ENCODE measurements around the gene ARHGAP26.

Gene ARHGAP26

GRCh38 chr5:143207058-143207457, 436.9 kb downstream of the ARHGAP26 start:
- TF ChIP-seq CTCF (IDR thresholded peaks at IDR 0.05; ENCODE audit: low read length) (no peak), EZH2 (IDR thresholded peaks at IDR 0.05; ENCODE audit: borderline replicate concordance, low read length) (no peak)
- Histone ChIP-seq H3K9me3 (ENCODE audit: low read length) (no peaks in the 10 kb centered on the region), H2AFZ (ENCODE audit: low read length) (no peak overlapping the region), H3F3A (ENCODE audit: insufficient read depth, low read length) (no peaks in the 10 kb centered on the region), H3K9me2 (ENCODE audit: low read depth, low read length) (no peaks in the 10 kb centered on the region), H3K4me1 (ENCODE audit: insufficient read depth, low read length, severe bottlenecking) (peaks cover 24% of the 10 kb centered on the region), H3K4me2 (ENCODE audit: low read length) (no peak overlapping the region), H3K27ac (ENCODE audit: low read depth, low read length, poor library complexity, severe bottlenecking) (no peak overlapping the region), H3K79me2 (ENCODE audit: insufficient read depth, low read length) (no peaks in the 10 kb centered on the region), H3K36me3 (ENCODE audit: insufficient read depth, low read length) (no peaks in the 10 kb centered on the region), H3K9ac (ENCODE audit: low read length) (no peak overlapping the region), H3K27me3 (ENCODE audit: insufficient read depth, low read length) (no peaks in the 10 kb centered on the region), H3K4me3 (ENCODE audit: low read depth, low read length, poor library complexity, severe bottlenecking) (no peak overlapping the region), H4K20me1 (ENCODE audit: insufficient read depth, low read length) (no peaks in the 10 kb centered on the region)

DNA sequence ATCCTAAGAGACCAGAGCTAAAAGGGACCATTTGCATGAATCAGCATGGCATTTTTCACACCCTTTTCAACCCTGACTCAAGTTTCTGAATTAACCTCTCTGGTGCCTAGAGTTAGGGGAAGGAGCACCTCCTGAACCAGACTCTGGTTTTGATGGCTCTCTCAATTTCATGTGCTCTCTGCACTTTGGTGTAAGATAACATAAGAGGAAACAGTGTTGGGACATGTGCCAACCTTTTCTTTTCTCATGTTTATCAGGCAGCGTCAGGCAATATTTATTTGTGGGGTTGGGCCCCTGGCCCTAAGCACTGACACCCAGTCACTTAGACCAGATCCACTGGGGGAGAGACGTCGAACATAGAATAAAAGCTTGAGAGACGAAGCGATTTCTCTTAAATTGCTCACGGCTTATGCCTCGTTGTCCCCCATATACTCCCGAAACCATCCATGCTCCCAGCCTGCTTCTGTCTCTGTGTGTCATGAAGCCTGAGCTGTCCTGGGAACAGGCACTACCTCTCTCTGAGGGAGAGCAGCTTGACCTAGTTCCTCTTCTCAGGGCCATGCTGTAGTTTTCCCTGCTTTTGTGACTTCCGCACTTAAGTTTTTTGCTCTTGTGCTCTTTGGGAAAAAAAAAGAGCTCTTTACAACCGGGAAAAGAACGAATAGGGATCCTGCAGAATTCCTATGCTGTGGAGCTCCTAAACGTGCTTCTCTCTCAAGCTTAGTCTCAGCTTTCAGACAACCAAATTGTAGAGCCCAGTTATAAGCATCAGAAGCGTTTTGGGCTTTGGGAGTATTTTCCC, 437.6 kb downstream of the ARHGAP26 start:
- H3K9ac ChIP-seq (ENCODE audit: low read length), result no peak overlapping the region
- H3K9me3 ChIP-seq (ENCODE audit: low read length), result no peaks in the 10 kb centered on the region
- no peak for TF ChIP-seq EZH2 (IDR thresholded peaks at IDR 0.05; ENCODE audit: borderline replicate concordance, low read length)
- TF ChIP-seq CTCF (IDR thresholded peaks at IDR 0.05; ENCODE audit: low read length), result no peak
- no peak overlapping the region for H3K27ac ChIP-seq (ENCODE audit: low read depth, low read length, poor library complexity, severe bottlenecking)
- H3F3A ChIP-seq (ENCODE audit: insufficient read depth, low read length), result no peaks in the 10 kb centered on the region
- no peak overlapping the region for H3K4me2 ChIP-seq (ENCODE audit: low read length)
- H3K27me3 ChIP-seq (ENCODE audit: insufficient read depth, low read length), result no peaks in the 10 kb centered on the region
- no peaks in the 10 kb centered on the region for H4K20me1 ChIP-seq (ENCODE audit: insufficient read depth, low read length)
- H3K4me3 ChIP-seq (ENCODE audit: low read depth, low read length, poor library complexity, severe bottlenecking), result no peak overlapping the region
- no peaks in the 10 kb centered on the region for H3K79me2 ChIP-seq (ENCODE audit: insufficient read depth, low read length)
- H3K9me2 ChIP-seq (ENCODE audit: low read depth, low read length), result no peaks in the 10 kb centered on the region
- peaks cover 31% of the 10 kb centered on the region for H3K4me1 ChIP-seq (ENCODE audit: insufficient read depth, low read length, severe bottlenecking)
- H2AFZ ChIP-seq (ENCODE audit: low read length), result no peak overlapping the region
- no peaks in the 10 kb centered on the region for H3K36me3 ChIP-seq (ENCODE audit: insufficient read depth, low read length)

GRCh38 chr5:143208365-143208641, 438.1 kb downstream of the ARHGAP26 start:
- no peaks in the 10 kb centered on the region for H3K79me2 ChIP-seq (ENCODE audit: insufficient read depth, low read length)
- H3K27me3 ChIP-seq (ENCODE audit: insufficient read depth, low read length), result no peaks in the 10 kb centered on the region

More at GRCh38 chr5:143208365-143208641, 438.1 kb downstream of the ARHGAP26 start:
- no peaks in the 10 kb centered on the region for H3K9me2 ChIP-seq (ENCODE audit: low read depth, low read length)
- no peaks in the 10 kb centered on the region for H4K20me1 ChIP-seq (ENCODE audit: insufficient read depth, low read length)
- H3K4me2 ChIP-seq (ENCODE audit: low read length), result no peak overlapping the region
- no peaks in the 10 kb centered on the region for H3K36me3 ChIP-seq (ENCODE audit: insufficient read depth, low read length)
- H2AFZ ChIP-seq (ENCODE audit: low read length), result no peak overlapping the region
- H3K9ac ChIP-seq (ENCODE audit: low read length), result no peak overlapping the region
- H3K9me3 ChIP-seq (ENCODE audit: low read length), result no peaks in the 10 kb centered on the region
- no peak overlapping the region for H3K4me3 ChIP-seq (ENCODE audit: low read depth, low read length, poor library complexity, severe bottlenecking)
- H3K4me1 ChIP-seq (ENCODE audit: insufficient read depth, low read length, severe bottlenecking), result peaks cover 36% of the 10 kb centered on the region
- no peak overlapping the region for H3K27ac ChIP-seq (ENCODE audit: low read depth, low read length, poor library complexity, severe bottlenecking)
- TF ChIP-seq CTCF (IDR thresholded peaks at IDR 0.05; ENCODE audit: low read length) (no peak), EZH2 (IDR thresholded peaks at IDR 0.05; ENCODE audit: borderline replicate concordance, low read length) (no peak)
- H3F3A ChIP-seq (ENCODE audit: insufficient read depth, low read length), result no peaks in the 10 kb centered on the region
